ENCODE data around the gene PRADC1.
"Not testable (repeated sequence)": the region's sequence is repeated elsewhere in the genome, so short reads cannot be mapped to it uniquely, and the experiment has no call there.

Gene PRADC1

DNA sequence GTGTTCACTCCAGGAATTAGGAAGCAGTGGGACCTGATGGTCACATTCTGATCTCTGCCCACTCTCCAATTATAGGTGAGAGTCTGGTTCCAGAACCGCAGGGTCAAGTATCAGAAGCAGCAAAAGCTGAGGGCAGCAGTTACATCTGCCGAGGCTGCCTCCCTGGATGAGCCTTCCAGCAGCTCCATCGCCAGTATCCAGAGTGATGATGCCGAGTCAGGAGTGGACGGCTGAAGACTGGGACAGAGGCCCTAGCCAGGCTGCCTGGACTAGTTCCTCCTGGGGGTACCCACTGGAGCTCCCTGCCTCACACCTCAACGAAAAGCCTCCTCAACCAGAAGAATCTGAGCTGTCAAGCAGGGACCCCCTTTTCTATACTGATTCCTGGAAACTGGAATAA, 22.3 kb downstream of the PRADC1 start:
- no peak for DNase-seq (ENCODE audit: low read depth, low spot score)
- TF ChIP-seq, protein P1, sequence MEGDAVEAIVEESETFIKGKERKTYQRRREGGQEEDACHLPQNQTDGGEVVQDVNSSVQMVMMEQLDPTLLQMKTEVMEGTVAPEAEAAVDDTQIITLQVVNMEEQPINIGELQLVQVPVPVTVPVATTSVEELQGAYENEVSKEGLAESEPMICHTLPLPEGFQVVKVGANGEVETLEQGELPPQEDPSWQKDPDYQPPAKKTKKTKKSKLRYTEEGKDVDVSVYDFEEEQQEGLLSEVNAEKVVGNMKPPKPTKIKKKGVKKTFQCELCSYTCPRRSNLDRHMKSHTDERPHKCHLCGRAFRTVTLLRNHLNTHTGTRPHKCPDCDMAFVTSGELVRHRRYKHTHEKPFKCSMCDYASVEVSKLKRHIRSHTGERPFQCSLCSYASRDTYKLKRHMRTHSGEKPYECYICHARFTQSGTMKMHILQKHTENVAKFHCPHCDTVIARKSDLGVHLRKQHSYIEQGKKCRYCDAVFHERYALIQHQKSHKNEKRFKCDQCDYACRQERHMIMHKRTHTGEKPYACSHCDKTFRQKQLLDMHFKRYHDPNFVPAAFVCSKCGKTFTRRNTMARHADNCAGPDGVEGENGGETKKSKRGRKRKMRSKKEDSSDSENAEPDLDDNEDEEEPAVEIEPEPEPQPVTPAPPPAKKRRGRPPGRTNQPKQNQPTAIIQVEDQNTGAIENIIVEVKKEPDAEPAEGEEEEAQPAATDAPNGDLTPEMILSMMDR (IDR thresholded peaks at IDR 0.05; ENCODE audit: insufficient read depth, low read length, missing control alignments), result no peak
- H3K4me3 ChIP-seq (ENCODE audit: low read depth, low read length), result no peak overlapping the region
- ChIA-PET POLR2A (no interaction called here), CTCF (interaction anchor here (1.1 to 8.6 kb wide), 7 partner anchors 8 to 324 kb away, joined by 3 to 111 read pairs (median 6); partner anchors contain the start of genes NOTO and SPR)

DNA sequence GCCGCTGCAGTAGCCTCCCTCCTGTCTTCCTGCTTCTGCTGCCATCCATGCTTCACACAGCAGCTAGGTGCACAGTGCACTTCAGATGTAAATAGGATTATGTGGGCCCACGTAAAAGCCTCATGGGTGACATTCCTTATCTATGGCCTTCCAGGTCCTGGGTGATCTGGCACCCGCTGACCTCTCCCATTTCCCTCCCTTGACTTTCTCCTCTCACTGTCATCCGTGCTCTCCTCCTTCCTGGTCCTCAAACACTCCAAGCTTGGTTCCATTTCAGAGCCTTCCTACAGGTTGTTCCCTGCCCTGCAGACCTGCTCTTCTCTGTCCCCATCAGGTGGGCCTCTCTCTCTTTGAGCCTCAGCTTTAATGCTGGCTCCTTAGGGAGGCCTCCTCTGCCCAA, 23.0 kb downstream of the PRADC1 start:
- ChIA-PET POLR2A (no interaction called here), CTCF (interaction anchor here (1.1 to 8.6 kb wide), 5 partner anchors 9 to 323 kb away, joined by 3 to 111 read pairs (median 6); partner anchors contain the start of gene SPR)
- no peak for DNase-seq (ENCODE audit: low read depth, low spot score)

DNA sequence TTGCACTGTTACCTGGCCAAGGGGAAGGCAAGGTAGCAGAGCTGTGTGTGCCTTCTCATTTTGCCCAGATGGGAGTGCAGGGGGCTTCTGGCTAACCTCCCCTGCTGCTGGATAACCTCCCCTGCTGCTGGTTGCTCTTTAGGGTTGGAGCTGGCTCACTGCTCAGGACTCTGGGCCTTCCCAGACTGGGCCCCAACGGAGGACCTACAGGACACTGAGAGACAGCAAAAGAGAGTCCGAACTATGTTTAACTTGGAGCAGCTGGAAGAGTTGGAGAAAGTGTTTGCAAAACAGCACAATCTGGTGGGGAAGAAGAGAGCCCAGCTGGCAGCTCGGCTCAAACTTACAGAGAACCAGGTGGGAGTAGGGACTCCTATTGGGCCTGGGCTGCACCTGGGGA, 24.8 kb downstream of the PRADC1 start:
- TF ChIP-seq, protein P1 (IDR thresholded peaks at IDR 0.05; ENCODE audit: insufficient read depth, low read length, missing control alignments), result no peak
- ChIA-PET POLR2A (no interaction called here), CTCF (interaction anchor here (7.7 to 8.6 kb wide), 2 partner anchors 32 to 317 kb away, joined by 81 to 111 read pairs; no protein-coding TSS in a partner anchor)
- no peak for DNase-seq (ENCODE audit: low read depth, low spot score)
- H3K4me3 ChIP-seq (ENCODE audit: low read depth, low read length), result no peak overlapping the region

More for the DNA sequence above, 23.0 kb downstream of the PRADC1 start:
- H3K4me3 ChIP-seq (ENCODE audit: low read depth, low read length), result no peak overlapping the region
- TF ChIP-seq, protein P1 (IDR thresholded peaks at IDR 0.05; ENCODE audit: insufficient read depth, low read length, missing control alignments), result no peak

DNA sequence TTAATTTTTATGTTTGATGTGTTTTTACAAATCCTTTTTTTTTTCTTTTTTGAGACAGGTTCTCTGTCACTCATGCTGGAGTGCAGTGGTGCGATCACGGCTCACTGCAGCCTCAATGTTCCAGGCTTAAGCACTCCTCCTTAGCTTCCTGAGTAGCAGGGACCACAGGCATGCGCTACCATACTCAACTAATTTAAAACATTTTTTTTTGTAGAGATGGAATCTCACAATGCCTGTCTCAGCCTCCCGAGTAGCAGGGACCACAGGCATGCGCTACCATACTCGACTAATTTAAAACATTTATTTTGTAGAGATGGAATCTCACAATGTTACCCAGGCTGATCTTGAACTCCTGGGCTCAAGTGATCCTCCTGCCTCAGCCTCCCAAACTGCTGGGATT, 27.4 kb downstream of the PRADC1 start:
- CTCF ChIA-PET, result interaction anchor here (1.1 to 8.6 kb wide), 2 partner anchors 29 to 312 kb away, joined by 4 to 111 read pairs; no protein-coding TSS in a partner anchor
- TF ChIP-seq, protein P1 (IDR thresholded peaks at IDR 0.05; ENCODE audit: insufficient read depth, low read length, missing control alignments), result no peak
- H3K4me3 ChIP-seq (ENCODE audit: low read depth, low read length), result no peak overlapping the region
- peak; percentile 23 for DNase-seq (ENCODE audit: low read depth, low spot score)
- POLR2A ChIA-PET, result no interaction called here

DNA sequence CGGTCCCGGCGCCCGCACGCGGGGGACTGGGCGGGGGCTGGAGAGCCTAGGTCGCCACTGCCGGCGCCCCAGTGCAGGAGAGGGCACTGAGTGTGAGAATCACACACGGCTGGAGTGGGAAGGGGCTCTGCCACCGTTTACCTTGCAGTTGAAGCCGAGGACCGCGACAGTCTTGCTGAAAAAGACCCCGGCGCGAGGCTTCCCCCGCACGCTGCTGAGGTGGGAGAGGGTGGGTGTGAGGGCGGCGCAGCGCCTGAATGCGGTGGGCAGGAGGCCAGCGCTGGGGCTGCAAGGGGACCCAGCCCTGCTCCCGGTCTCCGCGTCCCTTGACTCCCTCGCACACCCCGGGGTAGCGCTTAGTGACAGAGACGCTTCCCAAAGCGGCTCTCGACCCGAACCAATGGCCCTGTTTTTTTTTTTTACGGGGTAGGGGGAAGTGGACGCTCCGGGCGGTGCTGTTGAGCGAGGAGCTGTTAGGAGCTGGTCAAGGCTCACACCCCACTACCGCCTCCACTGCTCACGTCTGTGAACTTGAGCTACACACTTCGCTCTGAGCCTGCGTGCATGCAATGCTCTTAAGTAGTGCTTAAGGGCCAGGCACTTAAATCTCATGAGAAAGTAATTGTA, 29.9 kb downstream of the PRADC1 start:
- ChIA-PET POLR2A (no interaction called here), CTCF (interaction anchor here (1.3 to 4.1 kb wide), 3 partner anchors 9 to 26 kb away, joined by 6 to 28 read pairs (median 8); no protein-coding TSS in a partner anchor)
- no peak overlapping the region for H3K4me3 ChIP-seq (ENCODE audit: low read depth, low read length)
- DNase-seq (ENCODE audit: low read depth, low spot score), result no peak
- TF ChIP-seq, protein P1 (IDR thresholded peaks at IDR 0.05; ENCODE audit: insufficient read depth, low read length, missing control alignments), result no peak

DNA sequence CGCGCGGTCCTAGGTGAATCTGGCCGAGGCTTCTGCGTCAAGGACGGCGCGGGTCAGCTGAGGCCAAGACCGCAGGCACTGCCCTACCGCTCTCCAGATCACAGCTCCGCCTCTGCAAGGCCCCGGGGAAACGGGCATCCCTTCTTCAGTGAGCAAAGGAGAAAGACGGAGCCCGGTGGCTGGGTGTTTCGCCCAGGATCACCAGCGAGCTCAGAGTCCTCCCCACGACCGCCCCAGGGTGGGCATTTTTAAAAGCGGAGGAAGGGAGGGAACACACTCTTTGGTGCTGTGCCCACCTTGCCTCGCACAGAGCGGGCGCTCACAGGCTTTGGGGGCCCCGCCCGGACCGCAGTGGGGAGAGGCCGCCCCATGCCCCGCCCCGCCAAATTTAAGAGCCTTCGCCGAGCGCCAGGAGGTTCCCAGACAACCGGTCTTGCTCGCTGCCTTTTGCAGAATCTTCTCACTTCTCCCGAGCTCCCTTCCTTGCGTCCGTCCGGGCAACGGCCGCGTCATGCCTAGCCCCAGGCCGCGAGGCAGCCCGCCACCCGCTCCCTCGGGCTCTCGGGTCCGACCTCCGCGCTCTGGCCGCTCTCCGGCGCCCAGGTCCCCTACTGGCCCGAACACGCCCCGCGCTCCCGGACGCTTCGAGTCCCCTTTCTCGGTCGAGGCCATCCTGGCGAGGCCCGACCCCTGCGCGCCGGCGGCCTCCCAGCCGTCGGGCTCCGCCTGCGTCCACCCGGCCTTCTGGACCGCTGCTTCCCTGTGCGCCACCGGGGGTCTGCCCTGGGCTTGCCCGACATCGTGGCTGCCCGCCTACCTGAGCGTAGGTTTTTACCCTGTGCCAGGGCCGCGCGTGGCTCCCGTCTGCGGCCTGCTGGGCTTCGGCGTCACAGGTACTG, 30.6 kb downstream of the PRADC1 start, which contains the start of gene NOTO:
TSS of gene NOTO (plus strand) at position 419 of the 899 bp plus-strand sequence. CDS start at position 512, 93 bp downstream.
- no peak for DNase-seq (ENCODE audit: low read depth, low spot score)
- CTCF ChIA-PET, result interaction anchor here (1.4 to 4.1 kb wide), 3 partner anchors 10 to 309 kb away, joined by 6 to 28 read pairs (median 11); no protein-coding TSS in a partner anchor
- TF ChIP-seq, protein P1 (IDR thresholded peaks at IDR 0.05; ENCODE audit: insufficient read depth, low read length, missing control alignments), result no peak
- POLR2A ChIA-PET, result no interaction called here
- peak within 1 kb of the TSS; percentile 16 for H3K4me3 ChIP-seq (ENCODE audit: low read depth, low read length)

DNA sequence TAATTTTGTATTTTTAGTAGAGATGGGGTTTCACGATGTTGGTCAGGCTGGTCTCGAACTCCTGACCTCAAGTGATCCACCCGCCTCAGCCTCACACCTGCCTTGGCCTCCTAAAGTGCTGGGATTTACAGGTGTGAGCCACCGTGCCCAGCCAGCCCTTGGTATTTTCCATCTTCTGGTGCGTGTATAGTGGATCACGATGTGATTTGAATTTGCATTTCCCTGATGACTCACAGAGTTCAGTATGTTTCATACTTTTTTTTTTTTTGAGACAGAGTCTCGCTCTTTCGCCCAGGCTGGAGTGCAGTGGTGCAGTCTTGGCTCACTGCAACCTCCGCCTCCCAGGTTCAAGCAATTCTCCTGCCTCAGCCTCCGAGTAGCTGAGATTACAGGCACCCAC, 32.8 kb downstream of the PRADC1 start:
- CTCF ChIA-PET, result interaction anchor here (1.2 to 4.1 kb wide), 4 partner anchors 12 to 307 kb away, joined by 3 to 28 read pairs (median 12); no protein-coding TSS in a partner anchor
- POLR2A ChIA-PET; DNase-seq (ENCODE audit: low read depth, low spot score); H3K4me3 ChIP-seq (ENCODE audit: low read depth, low read length): not testable (repeated sequence)

Data from AG04449 (cell line).